Keratinocyte (primary cell): ENCODE measurements around the gene IDS. TPM values are rescaled to one million over a fixed set of nuclear protein-coding genes. Genes with fewer than 3 reads are reported as not detected.

Experiments
- DNase-seq: peaks from one replicate; pipeline ENCODE4 v3.0.0-alpha.2; 2011; ENCODE audit warnings: low read depth, missing footprints, low spot score
- FAIRE-seq: peaks from 2 replicates; lab custom pipeline; 2011; peaks lifted over from hg19 to GRCh38; lab: Jason Lieb, UNC
- H2AFZ ChIP-seq: 2 replicates; pipeline ENCODE4 v1.6.0; 2012; ENCODE audit warnings: low read length, control low read depth, inconsistent platforms; ENCODE audit not compliant: control insufficient read depth
- H3K27ac ChIP-seq: 2 replicates; pipeline ENCODE4 v1.5.1; 2011; ENCODE audit warnings: low read length; ENCODE audit not compliant: control insufficient read depth, insufficient read depth
- H3K27me3 ChIP-seq: 3 replicates; pipeline ENCODE4 v1.6.0; 2011; ENCODE audit warnings: low read length; ENCODE audit not compliant: control insufficient read depth, insufficient read depth; ENCODE audit errors: extremely low read depth
- H3K36me3 ChIP-seq, 2 experiments: 2 replicates in 1 of 2; 3 replicates in 1 of 2; pipeline ENCODE4 v1.5.1; 2011; ENCODE audit warnings: low read length in 2 of 2, mild to moderate bottlenecking in 1 of 2; ENCODE audit not compliant: control insufficient read depth in 2 of 2, insufficient read depth in 2 of 2; ENCODE audit errors: extremely low read depth in 1 of 2
- H3K4me1 ChIP-seq: 3 replicates; pipeline ENCODE4 v1.5.1; 2011; ENCODE audit warnings: low read length; ENCODE audit not compliant: control insufficient read depth, insufficient read depth; ENCODE audit errors: extremely low read depth
- H3K4me2 ChIP-seq: 3 replicates; pipeline ENCODE4 v1.6.0; 2011; ENCODE audit warnings: low read depth, low read length; ENCODE audit not compliant: control insufficient read depth, insufficient read depth; ENCODE audit errors: extremely low read depth
- H3K4me3 ChIP-seq, 3 experiments: fragments of 200-600 bp in 1 of 3; sonication (generic) in 1 of 3; 2 replicates in 2 of 3; 3 replicates in 1 of 3; pipeline ENCODE4 v1.5.1; 2011 to 2016; ENCODE audit warnings: low read length in 3 of 3, mild to moderate bottlenecking in 3 of 3, control low read depth in 2 of 3, inconsistent platforms in 1 of 3, low read depth in 1 of 3, mixed read lengths in 1 of 3, mixed run types in 1 of 3, moderate library complexity in 1 of 3; ENCODE audit not compliant: control insufficient read depth in 2 of 3, insufficient read depth in 2 of 3; ENCODE audit errors: extremely low read depth in 1 of 3
- H3K79me2 ChIP-seq: 2 replicates; pipeline ENCODE4 v1.6.0; 2012; ENCODE audit warnings: low read length; ENCODE audit not compliant: control insufficient read depth, insufficient read depth
- H3K9ac ChIP-seq: 3 replicates; pipeline ENCODE4 v1.6.0; 2011; ENCODE audit warnings: low read length; ENCODE audit not compliant: control insufficient read depth, insufficient read depth; ENCODE audit errors: extremely low read depth
- H3K9me1 ChIP-seq: 3 replicates; pipeline ENCODE4 v1.6.0; 2011; ENCODE audit warnings: low read length; ENCODE audit not compliant: control insufficient read depth, insufficient read depth; ENCODE audit errors: extremely low read depth
- H3K9me3 ChIP-seq: 2 replicates; pipeline ENCODE4 v1.5.1; 2012; ENCODE audit warnings: low read depth, low read length; ENCODE audit not compliant: control insufficient read depth
- H4K20me1 ChIP-seq: 3 replicates; pipeline ENCODE4 v1.6.0; 2011; ENCODE audit warnings: low read length; ENCODE audit not compliant: control insufficient read depth, insufficient read depth; ENCODE audit errors: extremely low read depth
- CTCF ChIP-seq, 3 experiments: IDR thresholded peaks in 1 of 3; conservative IDR thresholded peaks in 1 of 3; optimal IDR thresholded peaks in 1 of 3; 2 replicates in 2 of 3; 3 replicates in 1 of 3; pipeline versions ENCODE3 to v1.5.1; 2011; ENCODE audit warnings: low read length in 3 of 3, mild to moderate bottlenecking in 3 of 3, moderate library complexity in 2 of 3, control low read depth in 1 of 3, inconsistent platforms in 1 of 3; ENCODE audit not compliant: insufficient read depth in 2 of 3; ENCODE audit errors: extremely low read depth in 1 of 3
- EZH2 ChIP-seq: IDR thresholded peaks from one replicate; pipeline ENCODE4 v1.6.1; 2012; ENCODE audit warnings: inconsistent platforms, mild to moderate bottlenecking, low read length, moderate library complexity
- dilution Hi-C: fragments of 300-500 bp; cut with MboI; formaldehyde crosslinking; loops from one replicate; pipeline ENCODE4 v1.7.0; 2020; ENCODE audit warnings: low sequenced_read_pairs; ENCODE audit not compliant: extremely low pct_ligation_motif_present
- polyA plus RNA-seq, 5 experiments: library from polyadenylated mRNA; depleted of rRNA in 3 of 5; stranded (reverse) in 3 of 5; stranded (forward) in 1 of 5; unstranded in 1 of 5; fragments of >200 nt; gene quantifications; 1 replicate in 1 of 5; 2 replicates in 3 of 5; 3 replicates in 1 of 5; pipeline versions ENCODE4 v1.2.1 to v1.2.3, GENCODE V29; 2011 to 2012; ENCODE audit warnings: missing spikeins in 2 of 5, low read depth in 1 of 5, low replicate concordance in 1 of 5

The IDS gene
- polyA plus RNA-seq, 1 donor (not counting 4 experiments of a cell fraction or from before 2014, with no cell fraction given) = 59.7 TPM

- TF ChIP-seq CTCF (optimal IDR thresholded peaks at IDR 0.05 in 1 of 3, IDR thresholded peaks at IDR 0.05 in 1 of 3, conservative IDR thresholded peaks at IDR 0.05 in 1 of 3; ENCODE audit: extremely low read depth in 1 of 3, insufficient read depth in 2 of 3, low read length in 3 of 3) = no peak
- no peak for TF ChIP-seq EZH2
- Histone ChIP-seq H3K4me1 (no peaks in the 10 kb centered on the region), H3K9me1 (no peaks in the 10 kb centered on the region), H3K9ac (no peak overlapping the region), H3K36me3 (no peaks in the 10 kb centered on the region), H3K27me3 (no peaks in the 10 kb centered on the region), H3K27ac (no peak overlapping the region), H3K9me3 (no peaks in the 10 kb centered on the region), H2AFZ (no peak overlapping the region), H3K79me2 (no peaks in the 10 kb centered on the region), H3K4me2 (no peak overlapping the region), H3K4me3 (no peak overlapping the region), H4K20me1 (no peaks in the 10 kb centered on the region)
- dilution Hi-C loops = no loop called here
- DNase-seq (no peak), FAIRE-seq (no peak)
These were observed 48.4 kb downstream of the IDS start for GRCh38 chrX:149456476-149457245.

- FAIRE-seq = no peak
These were observed 49.2 kb downstream of the IDS start for GRCh38 chrX:149455934-149456333.

More at GRCh38 chrX:149455934-149456333, 49.2 kb downstream of the IDS start:
- H3K9me3 ChIP-seq = no peaks in the 10 kb centered on the region
- no peaks in the 10 kb centered on the region for H3K9me1 ChIP-seq
- TF ChIP-seq EZH2 (no peak), CTCF (optimal IDR thresholded peaks at IDR 0.05 in 1 of 3, IDR thresholded peaks at IDR 0.05 in 1 of 3, conservative IDR thresholded peaks at IDR 0.05 in 1 of 3; ENCODE audit: extremely low read depth in 1 of 3, insufficient read depth in 2 of 3, low read length in 3 of 3) (no peak)
- no peak overlapping the region for H3K9ac ChIP-seq
- H3K27ac ChIP-seq = no peak overlapping the region
- no peak overlapping the region for H3K4me2 ChIP-seq
- no peak for DNase-seq
- H4K20me1 ChIP-seq = no peaks in the 10 kb centered on the region
- no peak overlapping the region for H3K4me3 ChIP-seq
- no peak overlapping the region for H2AFZ ChIP-seq
- dilution Hi-C loops = no loop called here
- H3K79me2 ChIP-seq = no peaks in the 10 kb centered on the region
- no peaks in the 10 kb centered on the region for H3K4me1 ChIP-seq
- H3K27me3 ChIP-seq = no peaks in the 10 kb centered on the region
- no peaks in the 10 kb centered on the region for H3K36me3 ChIP-seq
